Tongue (tissue), 2 donors: ENCODE data around the gene GGTLC3. TPM values are rescaled to one million over a fixed set of nuclear protein-coding genes. Genes with fewer than 3 reads are reported as not detected.
"Not testable (repeated sequence)": the region's sequence is repeated elsewhere in the genome, so short reads cannot be mapped to it uniquely, and the experiment has no call there.

Source experiments
- DNase-seq: peaks from one replicate; pipeline ENCODE4 v3.0.0-alpha.2; 2015
- total RNA-seq: library from RNA; depleted of rRNA; stranded (reverse); fragments of >200 nt; gene quantifications from one replicate; pipeline ENCODE4 v1.2.3, GENCODE V29; 2014

The GGTLC3 gene
- total RNA-seq, 1 donor from 2014 or later, result not detected

DNA sequence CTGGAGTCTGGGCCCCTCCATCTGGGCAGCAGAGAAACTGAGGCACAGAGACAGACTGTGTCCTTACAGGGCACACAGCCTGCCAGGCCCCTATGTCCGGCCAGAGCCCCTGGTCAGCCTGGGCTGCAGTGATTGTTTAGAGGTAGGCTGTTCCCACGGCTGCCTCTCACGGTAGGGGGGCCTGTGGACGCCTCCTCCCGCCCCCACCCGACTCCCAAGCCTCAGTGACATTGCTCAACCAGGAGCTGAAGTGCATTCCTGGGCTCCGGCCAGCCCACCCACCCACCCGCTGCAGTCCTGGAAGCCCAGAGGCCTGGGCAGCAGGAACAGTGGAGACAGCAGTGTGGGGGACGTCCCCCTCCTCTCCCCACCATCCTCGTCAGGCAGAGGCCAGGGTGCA lies 4.5 kb downstream of the GGTLC3 start:
- DNase-seq, result not testable (repeated sequence)

GRCh38 chr22:18512378-18512777 lies 5.6 kb downstream of the GGTLC3 start:
- DNase-seq, result not testable (repeated sequence)

DNA sequence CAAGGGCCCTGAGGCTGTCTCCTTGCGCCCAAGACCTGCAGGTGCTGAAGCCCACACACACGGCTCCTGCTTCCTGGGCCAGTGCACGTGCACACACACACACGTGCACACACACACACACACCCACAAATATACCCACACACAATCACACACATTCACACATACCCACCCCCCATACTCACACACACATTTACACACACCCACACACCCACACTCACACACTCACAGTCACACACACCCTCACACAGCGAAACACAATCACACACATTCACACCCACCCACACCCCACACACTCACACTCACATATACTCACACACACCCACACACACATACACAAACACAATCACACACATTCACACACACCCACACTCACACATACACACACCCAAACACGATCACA lies 6.6 kb downstream of the GGTLC3 start:
- DNase-seq, result not testable (repeated sequence)

GRCh38 chr22:18496227-18496626 lies 21.7 kb downstream of the GGTLC3 start:
- DNase-seq, result not testable (repeated sequence)

Other genes starting within 250 kb of the GGTLC3 start
- gene TMEM191B, start 9.6 kb upstream of the GGTLC3 start, total RNA-seq, result not detected
- gene RIMBP3, start 93.8 kb upstream of the GGTLC3 start, total RNA-seq, result 0.51 TPM